PC-9 (cell line): ENCODE measurements around the gene SETD3. TPM values are rescaled to one million over a fixed set of nuclear protein-coding genes. Genes with fewer than 3 reads are reported as not detected.

Experiments used
- BruUV-seq: library from RNA; stranded (reverse); fragments of 400-500 nt; replicated peaks from 2 replicates; lab custom pipeline; 2021; lab: Mats Ljungman, UMichigan
- CTCF ChIA-PET: fragments of 300-600 bp; sonication (Branson Sonifier 250); formaldehyde crosslinking; loops from one replicate; lab custom pipeline; 2022; ENCODE audit warnings: antibody characterized with exemption; lab: Charles Lee
- POLR2A ChIA-PET: fragments of 300-600 bp; sonication (Branson Sonifier 250); formaldehyde crosslinking; loops from one replicate; lab custom pipeline; 2022; ENCODE audit warnings: antibody characterized with exemption; ENCODE audit not compliant: unreplicated experiment; lab: Charles Lee
- DNase-seq, 2 experiments: peaks; one replicate each; pipeline versions ENCODE4 v3.0.0 to v3.0.0-alpha.2; 2015 to 2022; ENCODE audit warnings: mixed read lengths in 1 of 2
- H2AFZ ChIP-seq: fragments of 200-600 bp; sonication (generic); 2 replicates; pipeline ENCODE4 v1.8.1; 2017; ENCODE audit warnings: antibody characterized with exemption
- H3F3A ChIP-seq: fragments of 200-600 bp; sonication (generic); 2 replicates; pipeline ENCODE4 v1.8.1; 2017; ENCODE audit warnings: antibody characterized with exemption, mild to moderate bottlenecking, low read depth; ENCODE audit not compliant: insufficient read depth
- H3K27ac ChIP-seq: fragments of 200-600 bp; sonication (generic); 2 replicates; pipeline ENCODE4 v1.6.1; 2016; ENCODE audit warnings: mixed run types
- H3K27me3 ChIP-seq: fragments of 200-600 bp; sonication (generic); 2 replicates; pipeline ENCODE4 v1.6.1; 2016; ENCODE audit warnings: low read depth, mixed run types; ENCODE audit not compliant: insufficient read depth
- H3K36me3 ChIP-seq: fragments of 200-600 bp; sonication (generic); 2 replicates; pipeline ENCODE4 v1.6.1; 2016; ENCODE audit warnings: low read depth, mixed run types
- H3K4me1 ChIP-seq: fragments of 200-600 bp; sonication (generic); replicated peaks from 2 replicates; pipeline ENCODE4 v1.6.1; 2016; ENCODE audit warnings: mixed run types; ENCODE audit not compliant: insufficient read depth
- H3K4me2 ChIP-seq: fragments of 200-600 bp; sonication (generic); 2 replicates; pipeline ENCODE4 v1.6.1; 2017; ENCODE audit warnings: mixed run types
- H3K4me3 ChIP-seq: fragments of 200-600 bp; sonication (generic); 2 replicates; pipeline ENCODE4 v1.6.1; 2016; ENCODE audit warnings: mixed run types
- H3K79me2 ChIP-seq: fragments of 200-600 bp; sonication (generic); 2 replicates; pipeline ENCODE4 v1.6.1; 2017; ENCODE audit warnings: low read depth, mixed run types
- H3K9me2 ChIP-seq: fragments of 200-600 bp; sonication (generic); 2 replicates; pipeline ENCODE4 v1.8.1; 2017; ENCODE audit warnings: mild to moderate bottlenecking; ENCODE audit not compliant: insufficient read depth
- H3K9me3 ChIP-seq: fragments of 200-600 bp; sonication (generic); 2 replicates; pipeline ENCODE4 v1.8.1; 2016; ENCODE audit warnings: low read depth; ENCODE audit not compliant: insufficient read depth
- H4K20me1 ChIP-seq: fragments of 200-600 bp; sonication (generic); 2 replicates; pipeline ENCODE4 v1.8.1; 2017; ENCODE audit not compliant: insufficient read depth
- EZH2 ChIP-seq: fragments of 200-600 bp; sonication (generic); IDR thresholded peaks from 2 replicates; pipeline ENCODE4 v1.8.0; 2017; ENCODE audit warnings: antibody characterized with exemption, low read depth
- intact Hi-C: fragments of 100-400 bp; cut with micrococcal nuclease; formaldehyde crosslinking; loops from one replicate; pipeline ENCODE4 v1.10.0; 2022; ENCODE audit not compliant: unreplicated experiment
- total RNA-seq: library from RNA; stranded (reverse); gene quantifications from 2 replicates; pipeline ENCODE4 v1.2.3, GENCODE V29; 2021
- TF ChIP-seq, protein P1 (sequence below): fragments of 200-600 bp; sonication (generic); conservative IDR thresholded peaks from 2 replicates; pipeline ENCODE4 v1.6.1; 2017; ENCODE audit warnings: mixed run types, antibody characterized with exemption, mild to moderate bottlenecking, moderate library complexity

The SETD3 gene
- total RNA-seq, 1 experiment from 2014 or later, result 13.4 TPM

DNA sequence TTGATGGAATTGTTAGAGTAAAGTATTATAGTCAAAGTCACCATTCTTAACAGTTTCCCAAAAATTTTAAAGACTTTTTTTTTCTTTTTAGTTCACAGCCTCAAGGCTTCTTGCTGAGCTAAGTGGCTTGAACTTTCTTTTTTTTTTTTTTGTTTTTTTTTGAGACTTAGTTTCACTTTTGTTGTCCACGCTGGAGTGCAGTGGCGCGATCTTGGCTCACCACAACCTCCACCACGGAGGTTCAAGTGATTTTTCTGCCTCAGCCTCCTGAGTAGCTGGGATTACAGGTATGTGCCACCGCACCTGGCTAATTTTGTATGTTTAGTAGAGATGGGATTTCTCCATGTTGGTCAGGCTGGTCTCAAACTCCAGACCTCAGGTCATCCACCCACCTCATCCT lies 92.8 kb downstream of the SETD3 start:
- H3K79me2 ChIP-seq, result no peaks in the 10 kb centered on the region
- no peak for DNase-seq
- H3K4me1 ChIP-seq, result peaks cover 7% of the 10 kb centered on the region
- ChIA-PET POLR2A (no interaction called here), CTCF (no interaction called here)
- TF ChIP-seq EZH2, result no peak
- TF ChIP-seq, protein P1, sequence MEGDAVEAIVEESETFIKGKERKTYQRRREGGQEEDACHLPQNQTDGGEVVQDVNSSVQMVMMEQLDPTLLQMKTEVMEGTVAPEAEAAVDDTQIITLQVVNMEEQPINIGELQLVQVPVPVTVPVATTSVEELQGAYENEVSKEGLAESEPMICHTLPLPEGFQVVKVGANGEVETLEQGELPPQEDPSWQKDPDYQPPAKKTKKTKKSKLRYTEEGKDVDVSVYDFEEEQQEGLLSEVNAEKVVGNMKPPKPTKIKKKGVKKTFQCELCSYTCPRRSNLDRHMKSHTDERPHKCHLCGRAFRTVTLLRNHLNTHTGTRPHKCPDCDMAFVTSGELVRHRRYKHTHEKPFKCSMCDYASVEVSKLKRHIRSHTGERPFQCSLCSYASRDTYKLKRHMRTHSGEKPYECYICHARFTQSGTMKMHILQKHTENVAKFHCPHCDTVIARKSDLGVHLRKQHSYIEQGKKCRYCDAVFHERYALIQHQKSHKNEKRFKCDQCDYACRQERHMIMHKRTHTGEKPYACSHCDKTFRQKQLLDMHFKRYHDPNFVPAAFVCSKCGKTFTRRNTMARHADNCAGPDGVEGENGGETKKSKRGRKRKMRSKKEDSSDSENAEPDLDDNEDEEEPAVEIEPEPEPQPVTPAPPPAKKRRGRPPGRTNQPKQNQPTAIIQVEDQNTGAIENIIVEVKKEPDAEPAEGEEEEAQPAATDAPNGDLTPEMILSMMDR, result no peak
- H3K9me2 ChIP-seq, result no peaks in the 10 kb centered on the region
- H3K27ac ChIP-seq, result no peak overlapping the region
- no peaks in the 10 kb centered on the region for H3K36me3 ChIP-seq
- no peak overlapping the region for H3K4me2 ChIP-seq
- H3K27me3 ChIP-seq, result no peaks in the 10 kb centered on the region
- H3K9me3 ChIP-seq, result no peaks in the 10 kb centered on the region
- H4K20me1 ChIP-seq, result no peaks in the 10 kb centered on the region
- H3K4me3 ChIP-seq, result no peak overlapping the region
- no peaks in the 10 kb centered on the region; the same call in 1 of the 2 replicates for H3F3A ChIP-seq
- H2AFZ ChIP-seq, result no peak overlapping the region
- intact Hi-C loops, result loop anchor here (10.0 kb wide), 1 partner anchor 297 kb away; the partner anchor contains the start of gene CYP46A1
- no TSS peak for BruUV-seq

DNA sequence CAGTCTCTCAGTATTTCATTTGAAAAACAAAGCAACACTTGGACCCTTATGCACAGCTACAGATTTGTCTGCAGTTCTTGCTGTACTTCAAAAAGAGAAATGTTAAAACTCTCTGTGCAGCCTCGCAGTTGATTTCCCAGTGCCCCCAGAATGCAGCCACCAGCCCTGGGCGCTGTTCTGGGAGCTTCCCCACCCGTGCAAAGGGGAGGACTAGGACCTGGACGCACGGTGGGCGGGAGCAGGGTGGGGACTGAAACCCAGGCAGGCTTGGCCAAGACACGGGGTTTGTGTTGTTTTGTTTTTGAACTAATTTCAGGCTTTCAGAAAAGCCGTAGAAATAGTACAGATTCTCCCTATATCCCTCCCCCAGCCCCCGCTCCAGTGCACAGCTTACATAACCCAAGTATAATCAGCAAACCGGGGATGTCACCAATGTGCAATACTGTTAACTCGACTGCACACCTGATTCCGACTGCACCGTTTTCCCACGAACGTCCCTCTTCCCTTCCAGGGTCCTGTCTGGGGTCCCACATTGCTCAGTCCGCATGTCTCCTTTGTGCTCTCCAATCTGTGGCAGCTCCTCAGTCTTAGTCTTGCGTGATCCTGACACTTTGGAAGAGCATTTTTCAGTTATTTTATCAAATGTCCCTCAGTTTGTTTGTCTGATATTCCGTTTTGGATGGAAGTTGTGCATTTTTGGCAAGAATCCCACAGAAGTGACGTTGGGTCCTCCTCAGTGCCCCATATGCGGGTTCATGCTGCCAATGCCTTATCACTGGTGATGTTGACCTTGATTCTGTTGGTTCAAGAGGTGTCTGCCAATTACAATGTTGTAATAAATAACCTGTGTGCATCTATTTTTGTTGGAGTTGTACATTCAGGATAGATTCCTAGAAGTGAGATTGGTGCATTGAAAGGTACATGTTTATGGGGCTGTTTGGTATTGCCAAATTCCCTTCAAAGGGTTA lies 95.9 kb downstream of the SETD3 start:
- H3K4me1 ChIP-seq, result peaks cover 11% of the 10 kb centered on the region
- no peaks in the 10 kb centered on the region for H3K9me3 ChIP-seq
- no peaks in the 10 kb centered on the region for H3K27me3 ChIP-seq
- H3F3A ChIP-seq, result no peaks in the 10 kb centered on the region; the same call in 1 of the 2 replicates
- no peaks in the 10 kb centered on the region for H3K79me2 ChIP-seq
- intact Hi-C loops, result loop anchor here (10.0 kb wide), 1 partner anchor 300 kb away; the partner anchor contains the start of gene CYP46A1
- H3K4me3 ChIP-seq, result no peak overlapping the region
- BruUV-seq, result no TSS peak
- no peak overlapping the region for H3K4me2 ChIP-seq
- TF ChIP-seq, protein P1, result no peak
- TF ChIP-seq EZH2, result no peak
- no peaks in the 10 kb centered on the region for H4K20me1 ChIP-seq
- H3K36me3 ChIP-seq, result no peaks in the 10 kb centered on the region
- CTCF ChIA-PET, result no interaction called here
- POLR2A ChIA-PET, result no interaction called here
- no peak overlapping the region for H3K27ac ChIP-seq
- no peak overlapping the region for H2AFZ ChIP-seq
- H3K9me2 ChIP-seq, result no peaks in the 10 kb centered on the region
- no peak for DNase-seq

DNA sequence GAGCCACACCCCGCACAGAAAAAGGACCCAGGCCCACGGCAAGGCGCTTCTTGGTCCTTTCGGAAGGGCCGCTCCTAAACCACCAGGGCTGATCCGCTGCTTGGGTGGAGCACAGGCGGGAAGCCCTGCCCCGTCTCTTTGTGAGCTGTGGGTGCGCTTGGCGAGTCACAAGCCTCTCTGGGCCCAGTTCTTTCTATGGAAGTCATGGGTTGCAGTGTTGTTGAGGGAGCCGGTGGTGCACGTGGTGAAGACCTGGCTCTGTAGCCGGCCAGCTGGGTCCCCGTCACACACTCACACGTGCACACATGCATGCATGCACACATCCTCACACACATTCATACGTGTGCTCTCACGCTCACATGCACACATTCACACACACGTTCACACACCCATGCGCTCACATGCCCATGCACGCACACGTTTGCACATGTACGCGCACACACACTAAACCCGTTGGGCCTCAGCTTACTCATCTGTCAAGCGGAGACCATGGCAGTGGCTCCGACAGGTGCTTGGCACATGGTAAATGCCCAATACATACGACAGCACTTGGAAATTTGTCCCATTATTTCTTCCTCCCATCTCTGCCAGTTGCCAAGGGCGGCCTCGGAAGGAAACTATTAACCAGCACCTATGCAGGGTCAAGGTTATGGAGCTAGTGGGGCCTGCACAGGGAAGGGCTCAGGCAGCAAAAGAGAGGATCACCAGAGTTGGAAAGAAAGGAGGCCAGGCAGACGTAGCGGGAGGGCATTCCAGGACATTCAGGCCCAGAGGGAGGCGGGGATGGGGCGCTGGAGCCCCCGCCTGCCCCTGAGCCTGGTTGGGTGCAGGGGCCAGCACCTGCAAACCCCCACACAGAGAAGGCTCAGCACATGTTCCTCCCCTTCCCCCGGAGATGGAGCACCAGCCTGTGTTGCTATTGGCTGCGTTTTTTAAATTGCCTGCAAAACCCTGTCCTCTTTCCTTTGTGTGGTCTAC lies 96.9 kb downstream of the SETD3 start:
- no peaks in the 10 kb centered on the region for H3K79me2 ChIP-seq
- no peak for TF ChIP-seq EZH2
- TF ChIP-seq, protein P1, result no peak
- peaks cover 12% of the 10 kb centered on the region for H3K4me1 ChIP-seq
- H3K4me3 ChIP-seq, result no peak overlapping the region; the same call in 1 of the 2 replicates
- no peaks in the 10 kb centered on the region for H4K20me1 ChIP-seq
- H3K27me3 ChIP-seq, result no peaks in the 10 kb centered on the region
- CTCF ChIA-PET, result no interaction called here
- BruUV-seq, result no TSS peak
- H3K4me2 ChIP-seq, result peak overlapping the region; percentile 76
- H3K9me3 ChIP-seq, result no peaks in the 10 kb centered on the region
- H3K9me2 ChIP-seq, result no peaks in the 10 kb centered on the region
- peaks cover 3% of the 10 kb centered on the region; the same call in 1 of the 2 replicates for H3F3A ChIP-seq
- intact Hi-C loops, result loop anchor here (10.0 kb wide), 1 partner anchor 301 kb away; the partner anchor contains the start of gene CYP46A1
- 0 out of 2 replicates have a peak overlapping the region, but pooled peaks have one; percentile 71 for H2AFZ ChIP-seq
- no peak overlapping the region for H3K27ac ChIP-seq
- H3K36me3 ChIP-seq, result no peaks in the 10 kb centered on the region
- DNase-seq, result no peak
- POLR2A ChIA-PET, result no interaction called here
